H1 (cell line): ENCODE results near the gene GRAMD1B. TPM values are rescaled to one million over a fixed set of nuclear protein-coding genes. Genes with fewer than 3 reads are reported as not detected.

Experiments
- CTCF ChIA-PET: fragments of 300-600 bp; sonication (Branson Sonifier 250); formaldehyde crosslinking; loops from one replicate; lab custom pipeline; 2021; ENCODE audit not compliant: partially characterized antibody; lab: Charles Lee
- POLR2A ChIA-PET: fragments of 300-600 bp; sonication (Branson Sonifier 250); formaldehyde crosslinking; loops from one replicate; lab custom pipeline; 2021; ENCODE audit warnings: inconsistent platforms; ENCODE audit not compliant: partially characterized antibody; lab: Charles Lee
- DNase-seq, 2 experiments: peaks; one replicate each; pipeline versions ENCODE4 v3.0.0 to v3.0.0-alpha.2; 2010 to 2022; ENCODE audit warnings: low spot score in 2 of 2, low read depth in 1 of 2, mixed read lengths in 1 of 2
- FAIRE-seq: peaks from 2 replicates; lab custom pipeline; 2011; peaks lifted over from hg19 to GRCh38; lab: Jason Lieb, UNC
- H2AFZ ChIP-seq: 2 replicates; pipeline ENCODE4 v1.8.1; 2012; ENCODE audit warnings: low read length, inconsistent platforms
- H2AK5ac ChIP-seq: 2 replicates; pipeline ENCODE4 v1.6.1; 2013; ENCODE audit warnings: low read depth, low read length
- H2BK120ac ChIP-seq: replicated peaks from 2 replicates; pipeline ENCODE3; 2013; ENCODE audit warnings: low read depth, low read length, inconsistent platforms
- H2BK12ac ChIP-seq: 2 replicates; pipeline ENCODE4 v1.6.1; 2013; ENCODE audit warnings: low read depth, low read length
- H2BK15ac ChIP-seq: 2 replicates; pipeline ENCODE4 v1.6.1; 2013; ENCODE audit warnings: low read length
- H2BK20ac ChIP-seq: 2 replicates; pipeline ENCODE4 v1.6.1; 2013; ENCODE audit warnings: low read length
- H2BK5ac ChIP-seq: 2 replicates; pipeline ENCODE4 v1.6.1; 2013; ENCODE audit warnings: low read depth, low read length
- H3K14ac ChIP-seq: 2 replicates; pipeline ENCODE4 v1.6.1; 2013; ENCODE audit warnings: inconsistent platforms; ENCODE audit not compliant: insufficient read length
- H3K18ac ChIP-seq: 2 replicates; pipeline ENCODE4 v1.6.1; 2013; ENCODE audit warnings: low read length; ENCODE audit errors: extremely low read depth
- H3K23ac ChIP-seq: 2 replicates; pipeline ENCODE4 v1.6.1; 2013; ENCODE audit warnings: inconsistent platforms; ENCODE audit not compliant: insufficient read length
- H3K23me2 ChIP-seq: 2 replicates; pipeline ENCODE4 v1.6.1; 2013; ENCODE audit warnings: low read depth, low read length
- H3K27ac ChIP-seq: 2 replicates; pipeline ENCODE4 v1.6.1; 2011; ENCODE audit warnings: low read depth, low read length, inconsistent platforms
- H3K27me3 ChIP-seq, 4 experiments: replicated peaks in 1 of 4; 1 replicate in 1 of 4; 2 replicates in 3 of 4; pipeline versions ENCODE4 v1.6.1 to v1.8.1; 2011 to 2013; ENCODE audit warnings: low read length in 3 of 4, mild to moderate bottlenecking in 3 of 4, inconsistent platforms in 2 of 4, mixed read lengths in 2 of 4, moderate library complexity in 1 of 4; ENCODE audit not compliant: control insufficient read depth in 3 of 4, insufficient read depth in 3 of 4; ENCODE audit errors: extremely low read depth in 1 of 4
- H3K36me3 ChIP-seq, 4 experiments: 2 replicates each; pipeline versions ENCODE4 v1.6.1 to v1.8.1; 2011 to 2013; ENCODE audit warnings: mild to moderate bottlenecking in 4 of 4, low read length in 3 of 4, moderate library complexity in 2 of 4, control low read depth in 1 of 4, inconsistent platforms in 1 of 4; ENCODE audit not compliant: insufficient read depth in 4 of 4, control insufficient read depth in 2 of 4
- H3K4ac ChIP-seq: replicated peaks from 2 replicates; pipeline ENCODE3; 2013; ENCODE audit warnings: low read length, low read depth, mixed read lengths, inconsistent platforms; ENCODE audit not compliant: insufficient read length
- H3K4me1 ChIP-seq, 4 experiments: replicated peaks in 1 of 4; 1 replicate in 1 of 4; 2 replicates in 3 of 4; pipeline versions ENCODE4 v1.6.1 to v1.8.1; 2011 to 2013; ENCODE audit warnings: low read length in 3 of 4, inconsistent platforms in 2 of 4, mixed read lengths in 1 of 4; ENCODE audit not compliant: insufficient read depth in 4 of 4, control insufficient read depth in 3 of 4
- H3K4me2 ChIP-seq, 2 experiments: 2 replicates each; pipeline versions ENCODE4 v1.6.1 to v1.8.1; 2011 to 2013; ENCODE audit warnings: low read depth in 2 of 2, low read length in 2 of 2, control low read depth in 1 of 2, inconsistent platforms in 1 of 2, mild to moderate bottlenecking in 1 of 2; ENCODE audit not compliant: insufficient read depth in 1 of 2
- H3K4me3 ChIP-seq, 4 experiments: fragments of 200-600, 300-600 bp in 1 of 4; sonication (generic), shearing (Covaris generic), sonication (Bioruptor Twin) in 1 of 4; 2 replicates each; pipeline versions ENCODE4 v1.5.1 to v1.8.1; 2011 to 2016; ENCODE audit warnings: low read length in 4 of 4, low read depth in 3 of 4, control low read depth in 2 of 4, inconsistent platforms in 2 of 4, mild to moderate bottlenecking in 2 of 4, mixed read lengths in 1 of 4, moderate library complexity in 1 of 4; ENCODE audit not compliant: insufficient read depth in 2 of 4; ENCODE audit errors: extremely low read depth in 1 of 4
- H3K56ac ChIP-seq: replicated peaks from 2 replicates; pipeline ENCODE3; 2013; ENCODE audit warnings: low read depth, mild to moderate bottlenecking, mixed read lengths, low read length, inconsistent platforms; ENCODE audit not compliant: insufficient read length
- H3K79me1 ChIP-seq: 2 replicates; pipeline ENCODE4 v1.6.1; 2013; ENCODE audit warnings: low read depth, low read length, control low read depth
- H3K79me2 ChIP-seq, 2 experiments: 2 replicates each; pipeline versions ENCODE4 v1.6.1 to v1.8.1; 2012 to 2013; ENCODE audit warnings: low read length in 2 of 2, mild to moderate bottlenecking in 2 of 2, inconsistent platforms in 1 of 2; ENCODE audit not compliant: insufficient read depth in 2 of 2, control insufficient read depth in 1 of 2
- H3K9ac ChIP-seq, 4 experiments: replicated peaks in 1 of 4; 1 replicate in 1 of 4; 2 replicates in 3 of 4; pipeline versions ENCODE4 v1.6.1 to v1.8.1; 2011 to 2013; ENCODE audit warnings: low read depth in 3 of 4, low read length in 3 of 4, control low read depth in 2 of 4, mild to moderate bottlenecking in 2 of 4, moderate library complexity in 2 of 4, inconsistent platforms in 1 of 4; ENCODE audit errors: extremely low read depth in 1 of 4
- H3K9me3 ChIP-seq, 2 experiments: 2 replicates each; pipeline versions ENCODE4 v1.6.1 to v1.8.1; 2012 to 2013; ENCODE audit warnings: mild to moderate bottlenecking in 2 of 2, moderate library complexity in 2 of 2, control low read depth in 1 of 2, inconsistent platforms in 1 of 2, low read depth in 1 of 2, low read length in 1 of 2, mixed read lengths in 1 of 2; ENCODE audit not compliant: insufficient read depth in 2 of 2
- H4K20me1 ChIP-seq, 2 experiments: replicated peaks in 1 of 2; 2 replicates each; pipeline versions ENCODE3 to v1.8.1; 2011 to 2013; ENCODE audit warnings: inconsistent platforms in 2 of 2, low read length in 2 of 2, mild to moderate bottlenecking in 1 of 2; ENCODE audit not compliant: insufficient read depth in 2 of 2, control insufficient read depth in 1 of 2
- H4K5ac ChIP-seq: 2 replicates; pipeline ENCODE4 v1.6.1; 2013; ENCODE audit warnings: low read length, low read depth, mixed read lengths, inconsistent platforms; ENCODE audit not compliant: insufficient read length
- H4K8ac ChIP-seq: 2 replicates; pipeline ENCODE4 v1.8.0; 2013; ENCODE audit warnings: mild to moderate bottlenecking, moderate library complexity, low read length, inconsistent platforms; ENCODE audit not compliant: insufficient read depth; ENCODE audit errors: extremely low read depth
- H4K91ac ChIP-seq: replicated peaks from 2 replicates; pipeline ENCODE3; 2013; ENCODE audit warnings: low read length, mixed read lengths, inconsistent platforms; ENCODE audit not compliant: insufficient read length
- ASH2L ChIP-seq: fragments of 200-600, 300-600 bp; sonication (generic); IDR thresholded peaks from one replicate; pipeline ENCODE4 v1.7.1; 2017; ENCODE audit warnings: low read length
- CBX5 ChIP-seq: fragments of 300-800, 300-1000 bp; sonication (generic); IDR thresholded peaks from 2 replicates; pipeline ENCODE4 v1.7.1; 2016; ENCODE audit warnings: antibody characterized with exemption, low read length, low read depth
- FOSL1 ChIP-seq: IDR thresholded peaks from 2 replicates; pipeline ENCODE4 v1.6.1; 2011; ENCODE audit warnings: mild to moderate bottlenecking, low read depth, low read length, moderate library complexity; ENCODE audit not compliant: insufficient read depth
- HDAC6 ChIP-seq: IDR thresholded peaks from one replicate; pipeline ENCODE4 v1.7.1; 2012; ENCODE audit warnings: low read depth, mild to moderate bottlenecking, inconsistent platforms, low read length, moderate library complexity
- SAP30 ChIP-seq: fragments of 300-600 bp; sonication (generic); IDR thresholded peaks from 2 replicates; pipeline ENCODE4 v1.7.1; 2012; ENCODE audit warnings: low read length, moderate library complexity, mild to moderate bottlenecking, inconsistent platforms; ENCODE audit not compliant: insufficient read depth, insufficient replicate concordance
- WGBS, 2 experiments: shearing (Covaris generic) in 1 of 2; methylation state at CpG; one replicate each; pipeline versions ENCODE4 v1.1.6 to v1.1.7; 2013 to 2015; ENCODE audit warnings: low lambda C conversion rate in 2 of 2, mixed read lengths in 2 of 2, inconsistent platforms in 1 of 2, low coverage in 1 of 2, missing lambda C conversion rate in 1 of 2; ENCODE audit not compliant: insufficient replicate concordance in 2 of 2, insufficient coverage in 1 of 2, insufficient read length in 1 of 2; ENCODE audit errors: extremely low coverage in 1 of 2, missing lambda C conversion rate in 1 of 2; 5-methylcytosine and 5-hydroxymethylcytosine counted together
- polyA plus RNA-seq, 7 experiments: library from polyadenylated mRNA; depleted of rRNA in 3 of 7; stranded (reverse) in 5 of 7; unstranded in 2 of 7; fragments of >200 nt in 5 of 7; fragments of 200-250 nt in 2 of 7; gene quantifications; 1 replicate in 5 of 7; 2 replicates in 1 of 7; 4 replicates in 1 of 7; pipeline versions ENCODE4 v1.2.1 to v1.2.3, GENCODE V29; 2011 to 2013; ENCODE audit warnings: missing spikeins in 2 of 7, mixed read lengths in 2 of 7
- total RNA-seq: library from RNA; stranded (reverse); fragmentation: NEBNext Ultra II Directional; extraction: Animal tissue kit (Norgen Biotek cat#: 25700); gene quantifications from 2 replicates; pipeline ENCODE4 v1.2.1, GENCODE V29; 2021

Gene GRAMD1B
- total and polyA plus RNA-seq, 2 of the 8 experiments (the other 6 are each of a cell fraction or from before 2014, with no cell fraction given), result 10.1 to 21.2 TPM

- H3K9ac ChIP-seq, result no peak overlapping the region
- H3K14ac ChIP-seq, result no peak overlapping the region
- no peak overlapping the region for H3K18ac ChIP-seq
- H3K56ac ChIP-seq, result no peak overlapping the region
- no peaks in the 10 kb centered on the region for H3K27me3 ChIP-seq
- H3K79me1 ChIP-seq, result no peaks in the 10 kb centered on the region
- no peaks in the 10 kb centered on the region for H3K9me3 ChIP-seq
- no peak overlapping the region for H3K27ac ChIP-seq
- no peak overlapping the region for H2BK120ac ChIP-seq
- H4K5ac ChIP-seq, result no peak overlapping the region
- H3K23me2 ChIP-seq, result no peaks in the 10 kb centered on the region
- no peak overlapping the region for H2BK12ac ChIP-seq
- no peaks in the 10 kb centered on the region for H4K20me1 ChIP-seq
- H3K4me2 ChIP-seq, result no peak overlapping the region
- TF ChIP-seq SAP30 (no peak), CBX5 (no peak), HDAC6 (no peak), ASH2L (no peak), FOSL1 (no peak)
- CTCF ChIA-PET, result interaction anchor here (0.6 to 7.7 kb wide), 13 partner anchors 8 to 1889 kb away, joined by 3 to 58 read pairs (median 4); no protein-coding TSS in a partner anchor
- no peak overlapping the region for H3K4me3 ChIP-seq
- DNase-seq, result no peak
- no peak overlapping the region for H3K23ac ChIP-seq
- WGBS, 2 experiments, result 78% methylated on average over 2 of the region's 2 CpGs; no CpG with 5 or more reads in 1 of the 2 experiments
- H3K79me2 ChIP-seq, result no peaks in the 10 kb centered on the region
- H2AK5ac ChIP-seq, result no peak overlapping the region
- H3K4me1 ChIP-seq, result peaks cover 0 to 10% (median 7%) of the 10 kb centered on the region in 4 experiments; a peak in 4 of 7 replicates
- no peak overlapping the region for H2AFZ ChIP-seq
- H2BK20ac ChIP-seq, result no peak overlapping the region
- no peak overlapping the region for H3K4ac ChIP-seq
- POLR2A ChIA-PET, result no interaction called here
- no peak overlapping the region for H4K91ac ChIP-seq
- no peak for FAIRE-seq
- H4K8ac ChIP-seq, result no peak overlapping the region
- H2BK5ac ChIP-seq, result no peak overlapping the region
- H3K36me3 ChIP-seq, result no peaks in the 10 kb centered on the region
- no peak overlapping the region for H2BK15ac ChIP-seq
Measured at GRCh38 chr11:123546515-123546914, 116.4 kb downstream of the GRAMD1B start.
